Dermis microvascular lymphatic vessel endothelial cell (primary cell): Measurements from ENCODE around the gene PANK4. TPM values are rescaled to one million over a fixed set of nuclear protein-coding genes. Genes with fewer than 3 reads are reported as not detected.

ENCODE experiments used
- DNase-seq, 2 donors: peaks; one replicate each; pipeline versions ENCODE4 v3.0.0 to v3.0.0-alpha.2; 2010; ENCODE audit warnings: low read depth in 2 of 2
- total RNA-seq: library from RNA; depleted of rRNA; stranded (reverse); fragments of >200 nt; gene quantifications from 2 replicates; pipeline ENCODE4 v1.2.1, GENCODE V29; 2014

Gene PANK4
- total RNA-seq, 1 donor from 2014 or later: 18.6 TPM

DNA sequence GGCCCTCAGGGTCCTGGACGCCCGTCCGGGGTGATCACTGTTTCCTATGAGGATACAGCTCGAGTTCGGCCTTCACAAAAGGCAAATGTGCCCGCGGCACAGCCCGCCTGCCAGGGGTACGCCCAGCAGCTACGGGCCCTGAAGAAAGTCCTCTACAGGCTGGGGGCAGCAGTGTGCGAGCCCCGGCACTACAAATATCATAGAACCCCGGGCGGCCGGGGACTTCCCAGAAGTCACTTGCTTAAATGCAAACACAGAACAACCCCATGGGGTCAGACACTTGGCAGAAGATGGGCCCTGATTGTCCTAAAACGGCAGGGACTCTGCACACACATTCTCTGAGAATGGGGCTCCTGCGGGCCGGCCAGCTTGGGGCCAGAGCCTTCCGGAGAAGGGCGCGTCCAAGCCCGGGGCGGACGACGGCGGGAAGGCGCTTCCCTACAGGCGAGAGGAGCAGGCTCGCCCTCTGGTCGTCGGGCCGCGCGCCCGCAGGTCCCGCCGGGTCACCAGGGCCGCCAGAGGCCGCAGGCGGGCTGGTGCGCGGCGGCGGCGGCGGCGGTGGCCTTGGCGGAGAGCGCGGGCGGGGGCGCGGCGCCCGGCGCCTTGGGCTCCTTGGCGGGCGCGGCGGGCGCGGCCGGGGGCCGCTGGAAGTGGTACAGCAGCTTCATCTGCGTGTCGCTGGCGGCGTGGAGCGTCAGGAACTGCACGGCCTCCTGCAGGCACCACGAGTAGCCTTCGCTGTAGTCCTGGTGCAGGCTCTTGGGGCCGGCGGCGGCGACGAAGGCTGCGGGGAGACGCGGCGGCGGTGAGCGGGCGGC is 2.8 kb upstream of the PANK4 start:
- DNase-seq: no peak

GRCh38 chr1:2528611-2528965 is 2.2 kb upstream of the PANK4 start:
- no peak for DNase-seq

DNA sequence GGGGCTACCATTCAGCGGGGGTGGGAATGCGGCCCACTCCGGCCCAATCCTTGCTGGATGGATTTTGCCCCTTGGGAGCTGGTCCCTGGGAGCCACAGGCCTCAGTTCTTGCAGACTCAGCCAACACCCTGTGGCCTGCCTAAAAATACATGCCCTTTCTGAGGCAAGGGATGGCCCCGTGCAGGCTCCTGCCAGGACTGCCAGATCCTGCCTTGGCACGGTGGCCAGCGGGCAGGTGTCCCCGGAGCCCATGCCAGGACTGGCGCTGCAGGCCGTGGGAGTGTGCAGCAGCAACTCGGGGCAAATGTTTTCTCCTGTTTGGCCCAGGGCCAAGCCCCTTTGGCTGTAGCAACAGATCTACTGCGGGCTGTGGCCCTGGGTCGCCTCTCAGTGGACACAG is 1.6 kb upstream of the PANK4 start:
- DNase-seq: no peak

GRCh38 chr1:2527556-2527860 is 1.1 kb upstream of the PANK4 start:
- DNase-seq: no peak

DNA sequence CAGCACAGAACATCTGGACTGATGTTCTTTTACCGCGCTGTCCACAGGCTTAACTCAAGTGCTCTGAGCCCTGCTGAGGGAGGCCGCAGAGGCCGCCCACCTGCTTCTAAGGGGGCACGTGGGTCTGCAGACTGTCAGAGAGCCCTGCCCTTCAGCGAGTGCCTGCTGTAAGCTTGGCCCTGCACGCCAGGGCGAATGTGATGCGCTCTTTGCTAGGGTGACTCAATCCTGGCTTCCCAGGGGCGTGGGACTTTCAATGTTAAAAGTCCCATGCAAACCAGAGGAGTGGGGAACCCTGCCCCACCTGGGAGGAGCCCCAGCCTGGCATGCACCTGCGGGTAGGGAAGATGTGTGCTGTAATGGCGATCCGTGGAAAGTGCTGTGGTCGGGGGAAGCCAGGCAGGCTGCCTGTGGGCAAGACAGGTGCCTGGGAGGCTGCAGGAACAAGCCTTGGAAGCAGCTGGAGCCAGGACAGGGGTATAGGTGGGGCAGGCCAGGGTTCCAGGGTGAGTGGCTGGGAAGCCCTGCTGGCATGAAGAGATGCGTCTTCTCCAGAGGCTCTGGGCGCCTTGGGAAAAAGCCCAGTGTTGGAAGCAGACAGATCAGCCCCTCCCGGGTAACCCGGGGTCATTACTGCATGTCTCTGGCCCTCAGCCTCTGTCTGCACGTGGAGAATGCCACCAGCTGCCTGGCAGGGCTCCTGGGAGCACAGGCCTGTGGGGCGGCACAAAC is 594 bp upstream of the PANK4 start:
- no peak for DNase-seq

GRCh38 chr1:2525572-2525919 is 850 bp downstream of the PANK4 start:
- no peak for DNase-seq

DNA sequence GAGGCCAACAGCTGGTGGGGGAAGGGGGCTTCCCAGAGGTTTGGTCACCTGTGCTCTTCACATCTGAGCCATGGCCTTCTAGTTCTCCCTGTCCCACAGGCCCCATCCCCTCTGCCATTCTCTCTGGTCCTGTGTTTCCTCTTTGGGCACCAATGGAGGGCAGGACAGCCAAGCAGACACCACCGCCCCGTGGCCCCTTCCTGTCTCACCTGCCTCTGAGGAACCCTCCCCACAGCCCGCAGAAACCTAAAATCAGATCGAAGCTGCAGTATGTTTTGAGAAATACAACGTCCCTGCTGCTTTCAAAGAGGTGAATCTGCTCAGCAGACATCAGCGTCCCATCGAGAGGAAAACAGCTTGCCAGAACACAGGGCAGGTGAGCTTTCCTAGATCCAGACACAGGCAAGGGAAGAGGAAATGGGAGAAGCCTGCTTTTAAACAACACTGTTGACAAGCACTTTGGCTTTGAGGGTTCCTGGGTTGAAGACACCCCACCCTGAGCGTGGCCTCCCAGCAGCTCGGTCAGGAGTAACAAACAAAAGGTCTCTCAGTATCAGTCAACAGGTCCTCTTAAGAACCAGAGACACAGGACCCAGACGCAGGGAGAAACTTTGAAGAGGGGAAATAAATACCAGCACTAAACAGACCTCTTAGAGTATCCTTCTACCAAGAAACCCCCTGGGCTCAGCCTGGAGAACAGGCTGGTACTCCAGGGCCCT is 2.3 kb downstream of the PANK4 start:
- no peak for DNase-seq

- peak in 1 of 2 donors; percentile 24 for DNase-seq
Observed at GRCh38 chr1:2523191-2523890, 3.1 kb downstream of the PANK4 start.

DNA sequence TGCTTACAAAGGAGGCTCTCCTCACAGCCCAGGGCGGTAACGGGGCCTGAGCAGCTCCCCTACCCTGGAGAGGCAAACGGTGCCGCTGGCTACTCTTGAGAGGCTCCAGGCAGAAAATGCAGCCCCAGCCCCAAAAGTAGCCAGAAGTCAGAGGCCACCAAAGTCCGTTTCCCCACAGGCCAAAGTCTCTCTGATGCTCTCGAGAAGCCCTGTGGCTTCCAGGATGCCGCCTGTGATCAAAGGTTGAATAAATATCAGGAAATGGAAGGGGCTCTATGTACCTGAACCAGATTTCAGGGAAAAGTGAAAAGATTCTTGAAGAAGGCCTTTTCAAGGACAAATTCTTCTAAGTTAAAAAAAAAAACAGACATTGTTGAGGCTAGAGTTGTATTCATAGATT is 4.2 kb downstream of the PANK4 start:
- DNase-seq: no peak

- DNase-seq: no peak
Observed at GRCh38 chr1:2520806-2521205, 5.6 kb downstream of the PANK4 start.

- no peak for DNase-seq
Observed at GRCh38 chr1:2520206-2520605, 6.2 kb downstream of the PANK4 start.

DNA sequence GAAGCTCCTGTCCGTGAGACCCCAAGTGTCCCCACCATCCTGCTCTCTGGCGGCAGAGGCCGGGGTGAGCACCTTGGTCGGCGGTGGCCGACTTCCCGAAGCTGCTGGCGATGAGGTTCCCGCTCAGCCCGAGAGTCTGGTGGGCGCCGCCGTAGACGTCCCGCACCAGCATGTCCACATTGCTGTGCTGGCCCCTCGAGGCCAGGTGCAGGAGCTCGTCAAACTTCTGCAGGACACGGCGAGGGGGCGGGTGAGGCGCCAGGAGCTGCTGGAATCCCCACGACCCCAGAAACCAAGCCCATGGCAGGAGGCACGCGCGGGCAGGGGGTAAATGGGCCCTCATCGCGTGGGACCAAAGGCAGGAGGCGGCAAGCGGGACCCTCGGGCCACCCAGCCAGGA is 6.7 kb downstream of the PANK4 start:
- no peak for DNase-seq

GRCh38 chr1:2519029-2519685 is 7.2 kb downstream of the PANK4 start:
- no peak for DNase-seq

- DNase-seq: no peak
Observed at GRCh38 chr1:2518528-2518927, 7.9 kb downstream of the PANK4 start.

- DNase-seq: no peak
Observed at GRCh38 chr1:2517966-2518365, 8.4 kb downstream of the PANK4 start.

DNA sequence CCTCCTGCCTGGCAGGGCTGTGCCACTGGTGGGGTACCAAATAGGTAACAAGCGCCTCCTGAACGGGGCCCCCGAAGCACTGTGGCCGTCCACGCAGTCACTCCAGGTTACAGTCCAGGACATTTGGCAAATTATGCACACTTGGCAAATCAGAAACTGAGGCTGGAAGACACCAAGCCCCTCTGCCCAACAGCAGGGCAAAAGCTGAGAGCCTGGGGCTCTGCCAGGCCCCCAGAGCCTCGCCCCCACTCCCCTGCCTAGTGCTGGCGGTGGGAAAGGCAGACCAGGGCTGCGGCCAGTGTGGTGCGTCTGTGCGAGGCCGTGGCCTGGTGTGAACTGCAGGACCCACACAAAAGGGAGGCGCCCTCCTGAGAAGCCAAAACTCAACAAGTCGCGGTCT is 9.4 kb downstream of the PANK4 start:
- no peak for DNase-seq

GRCh38 chr1:2516124-2516523 is 10.3 kb downstream of the PANK4 start:
- no peak for DNase-seq

- no peak for DNase-seq
Observed at GRCh38 chr1:2515763-2516080, 10.7 kb downstream of the PANK4 start.

- DNase-seq: no peak
Observed at GRCh38 chr1:2514863-2515762, 11.3 kb downstream of the PANK4 start.

- no peak for DNase-seq
Observed at GRCh38 chr1:2513939-2514652, 12.3 kb downstream of the PANK4 start.
